Measurements from ENCODE around the gene KIR3DL3.
"Not testable (repeated sequence)": the region's sequence is repeated elsewhere in the genome, so short reads cannot be mapped to it uniquely, and the experiment has no call there.

The KIR3DL3 gene

GRCh38 chr19:54778896-54779295 is 54.7 kb downstream of the KIR3DL3 start:
- DNase-seq (ENCODE audit: low read depth) = not testable (repeated sequence)

- DNase-seq (ENCODE audit: low read depth) = not testable (repeated sequence)
These were observed 58.7 kb downstream of the KIR3DL3 start for GRCh38 chr19:54782916-54783315.

All from T follicular helper cell (primary cell).